PFSK-1 (cell line): ENCODE results near the gene SLC8A1.

ENCODE experiments used
- POLR2AphosphoS5 ChIP-seq: IDR thresholded peaks from 2 replicates; pipeline ENCODE4 v1.6.1; 2012; ENCODE audit warnings: low read depth, mild to moderate bottlenecking, control low read depth, low read length, moderate library complexity
- REST ChIP-seq, 2 experiments: IDR thresholded peaks; 2 replicates each; pipeline versions ENCODE4 v1.6.1 to v1.8.0; 2011 to 2012; ENCODE audit warnings: low read depth in 2 of 2, low read length in 2 of 2, control low read depth in 1 of 2, inconsistent platforms in 1 of 2, mild to moderate bottlenecking in 1 of 2, moderate library complexity in 1 of 2; ENCODE audit not compliant: insufficient read depth in 1 of 2
- SIN3A ChIP-seq: IDR thresholded peaks from 2 replicates; pipeline ENCODE4 v1.6.1; 2012; ENCODE audit warnings: mild to moderate bottlenecking, low read length, moderate library complexity, borderline replicate concordance; ENCODE audit not compliant: insufficient read depth
- TAF1 ChIP-seq: IDR thresholded peaks from 2 replicates; pipeline ENCODE4 v1.6.1; 2012; ENCODE audit warnings: low read length, control low read depth, borderline replicate concordance; ENCODE audit not compliant: insufficient read depth

- TF ChIP-seq POLR2AphosphoS5 (no peak), TAF1 (no peak), REST (IDR thresholded peaks at IDR 0.05; ENCODE audit: insufficient read depth in 1 of 2, low read depth in 2 of 2, low read length in 2 of 2) (no peak), SIN3A (no peak)
These were observed 42.2 kb downstream of the SLC8A1 start for GRCh38 chr2:40409734-40410133.
